ENCODE measurements around the gene HTR3B. TPM values are rescaled to one million over a fixed set of nuclear protein-coding genes. Genes with fewer than 3 reads are reported as not detected.

HTR3B gene
- total RNA-seq, 1 experiment from 2014 or later, result not detected

DNA sequence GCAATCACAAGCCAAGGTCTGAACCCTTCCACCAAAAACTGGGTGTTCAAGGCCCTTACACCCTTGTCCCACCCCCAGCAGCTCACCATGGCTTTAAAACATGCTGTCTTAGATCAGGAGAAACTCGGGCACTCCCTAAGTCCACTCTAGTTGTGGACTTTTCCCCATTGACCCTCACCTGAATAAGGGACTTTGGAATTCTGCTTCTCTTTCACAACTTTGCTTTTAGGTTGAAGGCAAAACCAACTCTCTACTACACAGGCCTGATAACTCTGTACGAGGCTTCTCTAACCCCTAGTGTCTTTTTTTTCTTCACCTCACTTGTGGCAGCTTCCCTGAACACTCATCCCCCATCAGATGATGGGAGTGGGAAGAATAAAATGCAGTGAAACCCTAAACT, 85.3 kb downstream of the HTR3B start:
- H4K8ac ChIP-seq (replicated peaks; ENCODE audit: insufficient read length, low read depth, low read length), result no peak overlapping the region
- H3K14ac ChIP-seq (ENCODE audit: insufficient read depth, low read length), result no peak overlapping the region
- no CpG with 5 or more reads among the region's 2 CpGs for WGBS (ENCODE audit: extremely low coverage, insufficient read length, low lambda C conversion rate)
- no peaks in the 10 kb centered on the region for H3K4me1 ChIP-seq (ENCODE audit: insufficient read depth, low read length)
- H2AFZ ChIP-seq (ENCODE audit: low read length), result no peak overlapping the region
- no peak for DNase-seq
- H3K9me3 ChIP-seq (ENCODE audit: control insufficient read depth, low read depth, low read length), result no peaks in the 10 kb centered on the region
- H3K36me3 Mint-ChIP-seq (ENCODE audit: insufficient read depth in 1 of 3, low read depth in 3 of 3), result no peaks in the 10 kb centered on the region
- H3K4ac ChIP-seq (ENCODE audit: low read depth, low read length), result no peak overlapping the region
- no peak overlapping the region for H3K23ac ChIP-seq (ENCODE audit: insufficient read length, low read depth, low read length)
- TF ChIP-seq, protein P1, sequence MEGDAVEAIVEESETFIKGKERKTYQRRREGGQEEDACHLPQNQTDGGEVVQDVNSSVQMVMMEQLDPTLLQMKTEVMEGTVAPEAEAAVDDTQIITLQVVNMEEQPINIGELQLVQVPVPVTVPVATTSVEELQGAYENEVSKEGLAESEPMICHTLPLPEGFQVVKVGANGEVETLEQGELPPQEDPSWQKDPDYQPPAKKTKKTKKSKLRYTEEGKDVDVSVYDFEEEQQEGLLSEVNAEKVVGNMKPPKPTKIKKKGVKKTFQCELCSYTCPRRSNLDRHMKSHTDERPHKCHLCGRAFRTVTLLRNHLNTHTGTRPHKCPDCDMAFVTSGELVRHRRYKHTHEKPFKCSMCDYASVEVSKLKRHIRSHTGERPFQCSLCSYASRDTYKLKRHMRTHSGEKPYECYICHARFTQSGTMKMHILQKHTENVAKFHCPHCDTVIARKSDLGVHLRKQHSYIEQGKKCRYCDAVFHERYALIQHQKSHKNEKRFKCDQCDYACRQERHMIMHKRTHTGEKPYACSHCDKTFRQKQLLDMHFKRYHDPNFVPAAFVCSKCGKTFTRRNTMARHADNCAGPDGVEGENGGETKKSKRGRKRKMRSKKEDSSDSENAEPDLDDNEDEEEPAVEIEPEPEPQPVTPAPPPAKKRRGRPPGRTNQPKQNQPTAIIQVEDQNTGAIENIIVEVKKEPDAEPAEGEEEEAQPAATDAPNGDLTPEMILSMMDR (conservative IDR thresholded peaks at IDR 0.05), result no peak
- no peak overlapping the region for H3K27ac ChIP-seq (ENCODE audit: insufficient read length, low read depth, low read length)
- H3K56ac ChIP-seq (ENCODE audit: insufficient read length, low read depth, low read length), result no peak overlapping the region
- H3T11ph ChIP-seq (ENCODE audit: low read length), result no peak overlapping the region
- no peak overlapping the region for H2BK20ac ChIP-seq (ENCODE audit: low read depth, low read length, poor library complexity, severe bottlenecking)
- no peaks in the 10 kb centered on the region for H3K79me2 ChIP-seq (ENCODE audit: insufficient read depth, low read length)
- H3K23me2 ChIP-seq (ENCODE audit: insufficient read length, low read depth, low read length, poor library complexity, severe bottlenecking), result no peaks in the 10 kb centered on the region
- no peaks in the 10 kb centered on the region for H3K79me1 ChIP-seq (ENCODE audit: insufficient read depth, low read depth, low read length, poor library complexity, severe bottlenecking)
- no peak overlapping the region for H3K27ac Mint-ChIP-seq
- peaks cover 25 to 37% of the 10 kb centered on the region in 2 experiments for H3K4me1 Mint-ChIP-seq
- no peaks in the 10 kb centered on the region; a peak in 1 of 5 replicates for H3K9me3 Mint-ChIP-seq
- no peak overlapping the region for H2BK15ac ChIP-seq (ENCODE audit: low read depth, low read length)
- no peaks in the 10 kb centered on the region for H3K27me3 ChIP-seq (ENCODE audit: insufficient read depth, low read length)
- H3K9ac ChIP-seq (ENCODE audit: extremely low read depth, insufficient read length, low read length), result no peak overlapping the region
- no peak overlapping the region for H3K18ac ChIP-seq (ENCODE audit: insufficient read length, low read depth, low read length)
- no peak overlapping the region for H2BK5ac ChIP-seq (ENCODE audit: insufficient read length, low read length)
- no peak overlapping the region for H4K91ac ChIP-seq (ENCODE audit: insufficient read length, low read depth, low read length)
- H2BK120ac ChIP-seq (ENCODE audit: low read depth, low read length, poor library complexity, severe bottlenecking), result no peak overlapping the region
- H2BK12ac ChIP-seq (ENCODE audit: insufficient read length, low read depth, low read length), result no peak overlapping the region
- no peak overlapping the region for H4K5ac ChIP-seq (ENCODE audit: insufficient read length, low read depth, low read length)
- H4K20me1 ChIP-seq (ENCODE audit: control insufficient read depth, insufficient read depth, insufficient read length), result no peaks in the 10 kb centered on the region
- H3K4me3 Mint-ChIP-seq, result no peak overlapping the region
- H3K27me3 Mint-ChIP-seq (ENCODE audit: low read depth), result peaks cover 7% of the 10 kb centered on the region
- H3K4me2 ChIP-seq (ENCODE audit: insufficient read depth, insufficient read length, low read length), result no peak overlapping the region
- H2AK5ac ChIP-seq (ENCODE audit: insufficient read length, low read length), result no peak overlapping the region
